ENCODE data around the gene PRSS50. TPM values are rescaled to one million over a fixed set of nuclear protein-coding genes. Genes with fewer than 3 reads are reported as not detected.

The PRSS50 gene
- total and polyA plus RNA-seq, 4 donors: 0.02 to 0.33 (median 0.25) TPM; not detected in 1

GRCh38 chr3:46668116-46668515 is 49.6 kb downstream of the PRSS50 start:
- no peak for DNase-seq (ENCODE audit: low spot score)
- H3K27me3 ChIP-seq (ENCODE audit: control insufficient read depth in 4 of 4, insufficient read depth in 4 of 4, low read length in 3 of 4): no peaks in the 10 kb centered on the region
- TF ChIP-seq, protein P1, sequence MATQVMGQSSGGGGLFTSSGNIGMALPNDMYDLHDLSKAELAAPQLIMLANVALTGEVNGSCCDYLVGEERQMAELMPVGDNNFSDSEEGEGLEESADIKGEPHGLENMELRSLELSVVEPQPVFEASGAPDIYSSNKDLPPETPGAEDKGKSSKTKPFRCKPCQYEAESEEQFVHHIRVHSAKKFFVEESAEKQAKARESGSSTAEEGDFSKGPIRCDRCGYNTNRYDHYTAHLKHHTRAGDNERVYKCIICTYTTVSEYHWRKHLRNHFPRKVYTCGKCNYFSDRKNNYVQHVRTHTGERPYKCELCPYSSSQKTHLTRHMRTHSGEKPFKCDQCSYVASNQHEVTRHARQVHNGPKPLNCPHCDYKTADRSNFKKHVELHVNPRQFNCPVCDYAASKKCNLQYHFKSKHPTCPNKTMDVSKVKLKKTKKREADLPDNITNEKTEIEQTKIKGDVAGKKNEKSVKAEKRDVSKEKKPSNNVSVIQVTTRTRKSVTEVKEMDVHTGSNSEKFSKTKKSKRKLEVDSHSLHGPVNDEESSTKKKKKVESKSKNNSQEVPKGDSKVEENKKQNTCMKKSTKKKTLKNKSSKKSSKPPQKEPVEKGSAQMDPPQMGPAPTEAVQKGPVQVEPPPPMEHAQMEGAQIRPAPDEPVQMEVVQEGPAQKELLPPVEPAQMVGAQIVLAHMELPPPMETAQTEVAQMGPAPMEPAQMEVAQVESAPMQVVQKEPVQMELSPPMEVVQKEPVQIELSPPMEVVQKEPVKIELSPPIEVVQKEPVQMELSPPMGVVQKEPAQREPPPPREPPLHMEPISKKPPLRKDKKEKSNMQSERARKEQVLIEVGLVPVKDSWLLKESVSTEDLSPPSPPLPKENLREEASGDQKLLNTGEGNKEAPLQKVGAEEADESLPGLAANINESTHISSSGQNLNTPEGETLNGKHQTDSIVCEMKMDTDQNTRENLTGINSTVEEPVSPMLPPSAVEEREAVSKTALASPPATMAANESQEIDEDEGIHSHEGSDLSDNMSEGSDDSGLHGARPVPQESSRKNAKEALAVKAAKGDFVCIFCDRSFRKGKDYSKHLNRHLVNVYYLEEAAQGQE (IDR thresholded peaks at IDR 0.05): no peak
- no peak for TF ChIP-seq GABPA (IDR thresholded peaks at IDR 0.05 in 1 of 2, conservative IDR thresholded peaks at IDR 0.05 in 1 of 2)
- TF ChIP-seq JUND (IDR thresholded peaks at IDR 0.05): no peak
- no peak for TF ChIP-seq HNF4G (IDR thresholded peaks at IDR 0.05)
- TF ChIP-seq FOXA2 (IDR thresholded peaks at IDR 0.05): no peak
- TF ChIP-seq RAD21 (IDR thresholded peaks at IDR 0.05): no peak
- TF ChIP-seq, protein P2, sequence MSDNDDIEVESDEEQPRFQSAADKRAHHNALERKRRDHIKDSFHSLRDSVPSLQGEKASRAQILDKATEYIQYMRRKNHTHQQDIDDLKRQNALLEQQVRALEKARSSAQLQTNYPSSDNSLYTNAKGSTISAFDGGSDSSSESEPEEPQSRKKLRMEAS (IDR thresholded peaks at IDR 0.05): no peak
- no peak for TF ChIP-seq HNF4A (conservative IDR thresholded peaks at IDR 0.05)
- TF ChIP-seq, protein P3, sequence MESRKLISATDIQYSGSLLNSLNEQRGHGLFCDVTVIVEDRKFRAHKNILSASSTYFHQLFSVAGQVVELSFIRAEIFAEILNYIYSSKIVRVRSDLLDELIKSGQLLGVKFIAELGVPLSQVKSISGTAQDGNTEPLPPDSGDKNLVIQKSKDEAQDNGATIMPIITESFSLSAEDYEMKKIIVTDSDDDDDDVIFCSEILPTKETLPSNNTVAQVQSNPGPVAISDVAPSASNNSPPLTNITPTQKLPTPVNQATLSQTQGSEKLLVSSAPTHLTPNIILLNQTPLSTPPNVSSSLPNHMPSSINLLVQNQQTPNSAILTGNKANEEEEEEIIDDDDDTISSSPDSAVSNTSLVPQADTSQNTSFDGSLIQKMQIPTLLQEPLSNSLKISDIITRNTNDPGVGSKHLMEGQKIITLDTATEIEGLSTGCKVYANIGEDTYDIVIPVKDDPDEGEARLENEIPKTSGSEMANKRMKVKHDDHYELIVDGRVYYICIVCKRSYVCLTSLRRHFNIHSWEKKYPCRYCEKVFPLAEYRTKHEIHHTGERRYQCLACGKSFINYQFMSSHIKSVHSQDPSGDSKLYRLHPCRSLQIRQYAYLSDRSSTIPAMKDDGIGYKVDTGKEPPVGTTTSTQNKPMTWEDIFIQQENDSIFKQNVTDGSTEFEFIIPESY (IDR thresholded peaks at IDR 0.05): no peak
- no peak for TF ChIP-seq RXRA (IDR thresholded peaks at IDR 0.05)
- TF ChIP-seq, protein P4, sequence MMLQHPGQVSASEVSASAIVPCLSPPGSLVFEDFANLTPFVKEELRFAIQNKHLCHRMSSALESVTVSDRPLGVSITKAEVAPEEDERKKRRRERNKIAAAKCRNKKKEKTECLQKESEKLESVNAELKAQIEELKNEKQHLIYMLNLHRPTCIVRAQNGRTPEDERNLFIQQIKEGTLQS (IDR thresholded peaks at IDR 0.05): no peak
- no peak for TF ChIP-seq CTCF (IDR thresholded peaks at IDR 0.05; ENCODE audit: low read depth, low read length, missing input control)
- TF ChIP-seq EGR1 (IDR thresholded peaks at IDR 0.05; ENCODE audit: low read depth in 2 of 2): no peak
- no peak for TF ChIP-seq FOXA1 (IDR thresholded peaks at IDR 0.05)
- TF ChIP-seq TAF1 (conservative IDR thresholded peaks at IDR 0.05): no peak
- no peak for TF ChIP-seq NR2F2 (IDR thresholded peaks at IDR 0.05)
- TF ChIP-seq YY1 (IDR thresholded peaks at IDR 0.05): no peak
- no peak overlapping the region for H3K4me3 ChIP-seq (ENCODE audit: low read depth in 1 of 3, low read length in 3 of 3)
- 75% methylated on average over 8 of the region's 8 CpGs for WGBS
- peaks cover 2 to 20% (median 14%) of the 10 kb centered on the region in 4 donors for H3K4me1 ChIP-seq (ENCODE audit: control insufficient read depth in 4 of 4, insufficient read depth in 4 of 4, low read length in 3 of 4)
- H3K36me3 ChIP-seq (ENCODE audit: control insufficient read depth in 4 of 4, insufficient read depth in 3 of 4, low read depth in 1 of 4, low read length in 3 of 4): peaks cover 0 to 6% (median 2%) of the 10 kb centered on the region in 4 donors
- no peak overlapping the region for H3K27ac ChIP-seq (ENCODE audit: low read depth in 1 of 2, low read length in 2 of 2)
- H3K9ac ChIP-seq (ENCODE audit: low read depth in 1 of 2, low read length in 2 of 2): no peak overlapping the region
- H3K9me3 ChIP-seq (ENCODE audit: control insufficient read depth in 4 of 4, low read length in 3 of 4): no peaks in the 10 kb centered on the region

All from liver (tissue), 9 donors.